Natural killer cell treated with Interleukin-12 subunit alpha and Interleukin-12 subunit beta and Interleukin-15 and Interleukin-18, amount 100 ng/mL, for 72 hours (primary cell): ENCODE results near the gene ADAMTS18. TPM values are rescaled to one million over a fixed set of nuclear protein-coding genes. Genes with fewer than 3 reads are reported as not detected.
A peak's percentile ranks its signal among the peaks of the same experiment; 100 is the strongest.

Source experiments
- ATAC-seq, 2 donors: fragments of 150-1000 bp; cut with Tn5 transposase in 1 of 2; sonication (Bioruptor Pico), chemical (Tn5 transposase) in 1 of 2; 2 replicates each; pipeline ENCODE4 v1.10.0; 2021
- DNase-seq: peaks from one replicate; pipeline ENCODE4 v3.0.0; 2022; ENCODE audit warnings: low spot score
- H3K27ac Mint-ChIP-seq, 2 donors: 1 replicate in 1 of 2; 2 replicates in 1 of 2; pipeline ENCODE4 v1.8.0; 2022; ENCODE audit warnings: mixed read lengths in 2 of 2, mild to moderate bottlenecking in 1 of 2, moderate library complexity in 1 of 2
- H3K27me3 Mint-ChIP-seq, 2 donors: 1 replicate in 1 of 2; 2 replicates in 1 of 2; pipeline ENCODE4 v1.8.0; 2022; ENCODE audit warnings: mixed read lengths in 2 of 2
- H3K36me3 Mint-ChIP-seq: one replicate; pipeline ENCODE4 v1.8.0; 2022; ENCODE audit warnings: mixed read lengths
- H3K4me1 Mint-ChIP-seq, 2 donors: 1 replicate in 1 of 2; 2 replicates in 1 of 2; pipeline ENCODE4 v1.8.0; 2022; ENCODE audit warnings: low read depth in 2 of 2, mixed read lengths in 2 of 2, mild to moderate bottlenecking in 1 of 2
- H3K4me3 Mint-ChIP-seq: one replicate; pipeline ENCODE4 v1.8.0; 2022; ENCODE audit warnings: mixed read lengths
- H3K9me3 Mint-ChIP-seq: 2 replicates; pipeline ENCODE4 v1.8.0; 2022; ENCODE audit warnings: mixed read lengths
- total RNA-seq, 2 donors: library from RNA; stranded (reverse); gene quantifications; one replicate each; pipeline ENCODE4 v1.2.3, GENCODE V29; 2022

The ADAMTS18 gene
- total RNA-seq, 2 donors from 2014 or later = not detected

DNA sequence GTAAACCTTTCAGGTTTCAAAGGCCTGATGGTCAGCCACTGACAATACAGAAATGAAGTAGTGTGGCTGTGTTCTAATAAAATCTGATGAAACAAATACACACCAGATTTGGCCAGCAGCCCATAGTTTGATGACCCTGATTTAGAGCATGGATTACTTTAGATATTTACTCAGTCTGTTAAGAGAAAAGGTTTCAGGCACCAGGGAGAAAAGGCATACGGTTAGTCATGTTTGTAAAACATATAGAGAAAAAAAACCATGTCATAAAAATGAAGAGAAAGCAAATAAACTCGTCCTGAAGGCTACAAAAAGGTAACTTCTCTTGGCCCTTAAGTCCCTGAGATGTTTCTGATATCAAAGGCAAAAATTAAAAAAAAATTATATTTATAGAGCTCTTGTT lies 112.1 kb downstream of the ADAMTS18 start:
- no peak for DNase-seq
- Mint-ChIP-seq H3K9me3 (no peaks in the 10 kb centered on the region), H3K27me3 (peaks cover 3 to 16% of the 10 kb centered on the region in 2 donors), H3K4me3 (no peak overlapping the region), H3K4me1 (no peaks in the 10 kb centered on the region), H3K27ac (no peak overlapping the region), H3K36me3 (no peaks in the 10 kb centered on the region)
- no peak for ATAC-seq

DNA sequence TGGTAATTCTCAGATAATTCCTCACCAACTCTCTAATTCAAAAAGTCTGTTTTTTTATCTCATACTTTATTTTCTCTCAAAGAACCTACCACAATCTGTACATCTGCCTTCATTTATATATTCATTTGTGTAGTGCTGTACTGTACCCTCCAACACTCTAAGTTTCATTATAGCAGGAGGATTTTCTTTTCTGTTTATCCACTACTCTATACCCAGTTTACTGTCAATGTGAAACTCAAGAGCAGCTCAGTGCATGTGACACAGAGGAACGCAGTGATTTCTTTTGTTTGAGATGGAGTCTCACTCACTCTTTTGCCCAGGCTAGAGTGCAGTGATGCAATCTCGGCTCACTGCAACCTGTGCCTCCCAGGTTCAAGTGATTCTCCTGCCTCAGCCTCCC lies 117.8 kb downstream of the ADAMTS18 start:
- Mint-ChIP-seq H3K36me3 (no peaks in the 10 kb centered on the region), H3K27ac (no peak overlapping the region), H3K27me3 (peaks cover 0 to 2% of the 10 kb centered on the region in 2 donors), H3K9me3 (no peaks in the 10 kb centered on the region), H3K4me3 (no peak overlapping the region), H3K4me1 (no peaks in the 10 kb centered on the region)
- DNase-seq (no peak), ATAC-seq (no peak)

DNA sequence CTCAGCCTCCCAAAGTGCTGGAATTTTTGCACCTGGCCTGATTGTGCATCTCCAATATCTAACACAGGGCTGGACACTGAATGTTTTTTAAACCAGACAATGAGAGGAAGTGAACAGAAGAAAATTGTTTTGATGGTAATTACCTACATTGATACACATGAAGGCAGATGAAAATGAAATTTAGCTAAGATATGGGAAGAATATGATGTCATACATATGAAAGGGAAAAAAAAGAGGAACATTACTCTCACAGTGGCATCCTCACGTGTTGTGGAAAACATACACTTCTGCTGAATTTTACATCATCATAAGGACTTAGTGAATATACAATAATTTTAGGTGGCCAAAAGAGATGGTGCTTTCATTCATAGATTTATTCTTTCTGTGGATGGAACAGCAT lies 124.0 kb downstream of the ADAMTS18 start:
- DNase-seq (no peak), ATAC-seq (no peak)
- Mint-ChIP-seq H3K9me3 (no peaks in the 10 kb centered on the region), H3K4me1 (peaks cover 6 to 7% of the 10 kb centered on the region in 2 donors), H3K27ac (no peak overlapping the region), H3K4me3 (no peak overlapping the region), H3K27me3 (peaks cover 0 to 4% of the 10 kb centered on the region in 2 donors), H3K36me3 (no peaks in the 10 kb centered on the region)

DNA sequence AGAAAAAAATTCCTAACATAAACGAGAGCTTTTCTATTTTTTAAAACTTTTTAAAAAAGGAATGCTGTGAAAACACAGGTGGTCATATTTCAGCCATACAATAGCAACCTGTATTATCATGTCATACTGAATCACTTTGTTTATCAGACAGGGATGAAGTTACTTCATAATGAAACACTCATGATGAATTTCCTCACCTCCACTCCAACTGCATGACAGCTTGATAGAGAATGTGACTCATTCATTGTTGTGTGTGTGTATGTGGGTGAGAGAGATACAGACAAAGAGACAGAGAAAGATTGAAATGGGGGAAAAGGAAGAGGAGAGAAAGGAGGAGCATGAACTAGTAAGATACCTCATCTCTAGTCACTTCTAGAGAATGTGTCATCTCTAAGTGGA lies 126.7 kb downstream of the ADAMTS18 start:
- no peak overlapping the region for H3K27ac Mint-ChIP-seq
- ATAC-seq (peak; percentile 84 to 89), DNase-seq (no peak)
- no peaks in the 10 kb centered on the region for H3K36me3 Mint-ChIP-seq
- H3K9me3 Mint-ChIP-seq = no peaks in the 10 kb centered on the region
- peaks cover 6 to 15% of the 10 kb centered on the region in 2 donors for H3K4me1 Mint-ChIP-seq
- no peak overlapping the region for H3K4me3 Mint-ChIP-seq
- peaks cover 0 to 6% of the 10 kb centered on the region in 2 donors for H3K27me3 Mint-ChIP-seq

DNA sequence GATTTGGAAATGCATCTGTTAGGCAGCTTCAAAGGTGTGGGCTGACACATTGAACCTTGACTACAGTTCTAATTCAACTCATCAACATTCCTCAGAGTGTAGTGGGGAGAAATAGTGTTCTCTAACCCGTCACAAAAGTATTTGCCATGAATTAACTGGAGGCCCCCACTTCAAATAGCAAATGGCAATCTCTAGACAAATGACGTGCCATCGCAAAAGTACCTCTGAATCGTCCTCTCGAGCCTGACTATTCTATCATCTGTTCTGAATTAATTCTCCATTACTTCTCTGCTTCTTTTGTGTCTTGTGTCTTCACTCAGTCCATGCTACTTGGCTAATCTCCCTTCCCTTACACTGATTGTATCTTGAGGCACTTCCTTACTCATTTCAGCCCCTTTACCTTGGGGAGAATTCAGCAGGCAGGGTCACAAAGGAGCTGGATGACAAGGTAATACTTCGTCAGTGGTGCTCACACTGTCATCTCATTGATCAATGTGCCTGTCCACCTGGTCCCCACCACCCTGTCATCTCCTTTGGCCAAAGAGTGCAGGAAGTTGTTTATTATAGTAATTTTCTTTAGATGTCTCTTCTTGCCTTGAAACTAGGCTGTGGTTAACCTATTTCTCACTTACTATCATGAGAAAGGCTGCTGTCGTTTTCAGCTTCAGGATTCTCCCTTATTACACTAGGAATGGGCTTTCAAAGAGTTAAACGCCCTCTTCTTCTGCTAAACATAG lies 127.2 kb downstream of the ADAMTS18 start:
- Mint-ChIP-seq H3K27ac (peak overlapping the region in 1 of 2 donors; percentile 24), H3K4me1 (peaks cover 12 to 20% of the 10 kb centered on the region in 2 donors), H3K27me3 (peaks cover 0 to 11% of the 10 kb centered on the region in 2 donors), H3K4me3 (no peak overlapping the region), H3K9me3 (no peaks in the 10 kb centered on the region), H3K36me3 (no peaks in the 10 kb centered on the region)
- peak in 1 of 2 donors; percentile 52 for ATAC-seq
- no peak for DNase-seq

DNA sequence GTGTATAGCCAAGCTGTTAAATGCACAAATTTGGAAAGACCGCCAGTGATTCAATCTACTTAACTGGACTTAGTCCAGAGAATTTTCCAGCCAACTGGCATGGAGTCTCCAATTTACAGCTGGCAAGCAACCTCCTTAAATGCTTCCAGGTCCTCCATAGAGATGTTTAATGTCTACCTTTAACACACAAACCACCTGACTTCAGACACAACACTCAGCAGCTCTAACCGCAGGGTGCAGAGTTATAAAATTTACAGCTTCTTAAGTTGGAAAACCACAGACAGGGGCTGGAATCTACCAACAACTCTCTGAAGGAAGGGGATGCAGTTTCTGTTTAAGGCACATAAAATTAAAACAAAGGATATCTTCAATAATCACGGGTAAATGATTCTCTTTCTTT lies 128.8 kb downstream of the ADAMTS18 start:
- Mint-ChIP-seq H3K27me3 (peaks cover 0 to 11% of the 10 kb centered on the region in 2 donors), H3K27ac (no peak overlapping the region), H3K4me1 (peaks cover 12 to 22% of the 10 kb centered on the region in 2 donors), H3K4me3 (no peak overlapping the region), H3K9me3 (no peaks in the 10 kb centered on the region), H3K36me3 (no peaks in the 10 kb centered on the region)
- DNase-seq (no peak), ATAC-seq (no peak)

DNA sequence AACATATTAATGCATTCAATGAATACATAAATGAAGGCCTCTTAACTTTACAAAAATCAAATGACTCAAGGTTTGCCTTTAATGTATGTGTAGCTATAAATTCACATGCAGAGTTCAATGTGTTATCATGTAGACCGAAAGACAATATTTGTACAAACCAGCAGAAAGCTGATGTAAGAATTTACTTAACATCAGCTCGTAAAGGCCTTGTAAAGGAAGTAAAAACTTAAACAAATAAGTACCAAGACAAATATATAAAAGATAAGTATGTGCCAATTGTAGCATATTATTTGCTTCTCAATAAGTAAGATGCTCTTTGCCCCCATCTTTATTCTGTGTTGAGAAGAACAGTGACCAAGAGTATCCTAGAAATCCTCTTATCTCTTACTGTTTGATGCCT lies 130.0 kb downstream of the ADAMTS18 start:
- H3K4me1 Mint-ChIP-seq = peaks cover 12 to 22% of the 10 kb centered on the region in 2 donors

DNA sequence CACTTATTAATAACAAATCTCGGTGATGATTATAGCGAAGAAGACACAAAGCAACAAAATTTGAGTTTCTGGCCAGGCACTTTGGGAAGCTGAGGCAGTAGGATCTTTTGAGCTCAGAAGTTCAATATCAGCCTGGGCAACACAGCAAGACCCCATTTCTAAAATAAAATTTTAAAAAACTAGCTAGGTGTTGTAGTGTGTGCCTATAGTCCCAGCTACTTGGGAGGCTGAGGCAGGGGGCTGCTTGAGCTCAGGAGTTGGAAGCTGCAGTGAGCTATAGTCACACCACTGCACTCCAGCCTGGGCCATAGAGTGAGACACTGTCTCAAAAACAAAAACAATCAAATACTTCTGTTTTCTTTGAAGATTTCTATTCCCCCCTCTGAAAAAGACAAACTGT lies 130.7 kb downstream of the ADAMTS18 start:
- H3K4me3 Mint-ChIP-seq = no peak overlapping the region
- peaks cover 0 to 11% of the 10 kb centered on the region in 2 donors for H3K27me3 Mint-ChIP-seq
- no peak for DNase-seq
- ATAC-seq = no peak
- peaks cover 12 to 26% of the 10 kb centered on the region in 2 donors for H3K4me1 Mint-ChIP-seq
- H3K27ac Mint-ChIP-seq = no peak overlapping the region
- no peaks in the 10 kb centered on the region for H3K36me3 Mint-ChIP-seq
- H3K9me3 Mint-ChIP-seq = no peaks in the 10 kb centered on the region

More for the DNA sequence above, 130.0 kb downstream of the ADAMTS18 start:
- Mint-ChIP-seq H3K27me3 (peaks cover 0 to 11% of the 10 kb centered on the region in 2 donors), H3K4me3 (no peak overlapping the region), H3K9me3 (no peaks in the 10 kb centered on the region), H3K36me3 (no peaks in the 10 kb centered on the region), H3K27ac (no peak overlapping the region)
- ATAC-seq = no peak
- DNase-seq = no peak

DNA sequence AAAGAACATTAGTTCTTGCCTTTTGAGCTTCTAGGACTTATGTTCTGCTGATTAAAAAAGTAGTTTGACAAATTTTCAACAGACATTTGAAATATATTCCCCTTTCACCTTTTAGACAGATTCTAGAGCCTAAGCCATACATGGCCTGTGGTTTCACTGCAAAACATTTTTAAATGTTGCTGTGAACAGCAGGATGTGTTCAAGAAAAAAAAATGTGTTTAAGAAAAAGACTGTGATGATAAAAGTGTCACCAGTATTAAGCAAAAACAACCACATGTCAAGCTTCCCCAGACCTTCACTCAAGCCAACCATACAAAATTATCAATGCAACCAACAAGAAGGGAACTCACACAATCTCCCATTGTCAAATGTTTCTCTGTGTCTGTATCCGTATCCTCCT lies 132.2 kb downstream of the ADAMTS18 start:
- ATAC-seq = no peak
- Mint-ChIP-seq H3K4me3 (no peak overlapping the region), H3K27ac (peak overlapping the region; percentile 15 to 66), H3K27me3 (peaks cover 0 to 7% of the 10 kb centered on the region in 2 donors), H3K36me3 (no peaks in the 10 kb centered on the region), H3K4me1 (peaks cover 6 to 26% of the 10 kb centered on the region in 2 donors), H3K9me3 (no peaks in the 10 kb centered on the region)
- no peak for DNase-seq

DNA sequence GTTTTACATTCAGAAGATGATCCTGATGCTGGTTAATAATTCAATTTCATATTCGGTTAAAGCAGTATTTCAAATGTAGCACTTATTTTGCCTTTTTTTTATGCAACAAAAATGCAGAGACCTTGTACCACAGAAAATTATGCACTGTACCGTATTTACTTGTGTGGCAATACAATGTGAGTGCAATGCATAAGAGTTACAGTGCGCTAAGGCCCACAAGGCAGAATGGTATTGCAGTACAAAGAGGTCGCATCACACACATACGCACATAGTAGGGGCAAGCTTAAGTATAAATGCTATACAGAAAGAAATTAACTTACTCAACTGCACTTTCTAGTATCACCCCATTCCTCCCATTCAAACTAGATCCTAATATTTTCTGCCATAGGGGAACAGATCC lies 132.6 kb downstream of the ADAMTS18 start:
- Mint-ChIP-seq H3K9me3 (no peaks in the 10 kb centered on the region), H3K4me3 (no peak overlapping the region), H3K27ac (no peak overlapping the region), H3K4me1 (peaks cover 6 to 23% of the 10 kb centered on the region in 2 donors), H3K27me3 (peaks cover 0 to 7% of the 10 kb centered on the region in 2 donors), H3K36me3 (no peaks in the 10 kb centered on the region)
- DNase-seq (no peak), ATAC-seq (no peak)

DNA sequence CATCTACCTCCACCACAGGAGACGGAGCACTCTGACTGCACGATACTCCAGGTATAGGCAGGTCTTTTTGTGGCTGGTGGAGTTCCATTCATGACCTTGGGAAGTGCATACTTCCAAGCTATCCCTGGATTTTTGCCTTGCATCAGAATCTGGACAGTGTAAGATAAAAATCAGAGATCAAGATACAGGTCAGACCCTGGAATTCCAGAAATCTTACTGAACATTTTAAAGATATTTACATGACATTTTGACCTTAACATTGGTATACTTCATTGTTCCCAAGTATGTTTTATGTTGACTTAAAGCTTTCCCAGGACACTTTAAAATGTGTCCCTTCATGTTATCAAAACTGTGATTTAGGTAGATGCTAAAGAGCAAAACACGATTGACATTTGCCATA lies 134.6 kb downstream of the ADAMTS18 start:
- ATAC-seq = no peak
- DNase-seq = no peak
- Mint-ChIP-seq H3K27me3 (peaks cover 0 to 7% of the 10 kb centered on the region in 2 donors), H3K36me3 (no peaks in the 10 kb centered on the region), H3K27ac (no peak overlapping the region), H3K4me3 (no peak overlapping the region), H3K9me3 (no peaks in the 10 kb centered on the region), H3K4me1 (peaks cover 6 to 19% of the 10 kb centered on the region in 2 donors)

DNA sequence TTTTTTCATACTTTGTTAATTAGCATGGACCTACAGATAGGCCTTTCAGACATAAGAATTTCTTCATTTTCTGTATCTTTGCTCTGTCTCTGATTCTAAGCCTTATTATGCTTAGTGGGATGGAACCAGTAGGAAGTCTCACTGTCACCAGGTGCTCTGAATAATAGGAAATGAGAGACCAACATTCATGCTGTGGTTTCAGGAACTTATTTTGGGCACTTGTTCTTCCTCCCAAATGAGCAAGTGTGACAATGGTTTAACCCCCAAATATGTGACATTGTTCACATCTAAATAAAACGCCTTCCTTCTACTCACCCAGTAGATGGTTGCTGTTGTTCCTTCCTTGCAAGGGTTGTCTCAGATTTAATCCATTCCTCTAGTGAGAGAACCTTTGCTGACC lies 135.4 kb downstream of the ADAMTS18 start:
- Mint-ChIP-seq H3K36me3 (no peaks in the 10 kb centered on the region), H3K4me3 (no peak overlapping the region), H3K27ac (no peak overlapping the region), H3K9me3 (no peaks in the 10 kb centered on the region), H3K4me1 (peaks cover 6 to 19% of the 10 kb centered on the region in 2 donors), H3K27me3 (peaks cover 0 to 7% of the 10 kb centered on the region in 2 donors)
- DNase-seq (no peak), ATAC-seq (no peak)

DNA sequence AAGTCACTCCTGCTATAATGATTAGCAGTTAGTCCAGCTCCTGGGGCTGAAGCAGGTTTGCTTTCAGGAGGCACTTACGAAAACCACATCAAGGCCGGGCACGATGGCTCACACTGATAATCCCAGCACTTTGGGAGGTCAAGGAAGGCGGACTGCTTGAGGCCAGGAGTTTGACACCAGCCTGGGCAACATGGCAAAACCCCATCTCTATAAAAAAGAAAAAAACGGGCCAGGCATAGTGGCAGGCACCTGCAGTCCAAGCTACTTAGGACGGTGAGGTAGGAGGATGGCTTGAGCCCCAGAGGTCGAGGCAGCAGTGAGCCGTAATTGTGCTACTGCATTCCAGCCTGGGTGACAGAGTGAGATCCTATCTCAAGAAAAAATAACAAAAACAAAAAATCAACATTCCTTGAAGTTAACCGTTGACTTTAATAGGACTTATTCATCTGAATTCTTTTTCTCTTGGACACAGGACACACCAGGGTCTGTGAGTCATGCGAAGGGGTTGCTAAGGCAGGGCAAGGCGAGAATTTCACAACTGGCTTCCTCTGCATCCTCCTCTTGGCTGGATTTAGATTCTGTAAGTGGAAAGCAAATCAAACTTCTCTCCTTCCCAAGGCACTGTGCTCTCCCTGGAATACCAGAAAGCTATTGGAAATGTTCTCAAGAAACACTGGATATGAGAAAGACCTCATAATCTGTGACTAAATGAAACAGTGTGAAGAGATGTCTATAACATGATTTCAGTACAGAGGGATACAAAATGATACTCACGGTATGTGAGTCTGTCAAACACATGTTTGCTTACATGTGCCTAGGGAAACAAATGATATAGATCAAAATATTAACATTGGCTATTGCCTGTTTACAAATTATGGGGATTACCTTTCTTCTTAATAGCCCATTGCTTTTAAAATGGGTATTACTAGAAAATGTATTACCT lies 136.1 kb downstream of the ADAMTS18 start:
- no peak overlapping the region for H3K4me3 Mint-ChIP-seq
- no peak for ATAC-seq
- no peak for DNase-seq
- no peaks in the 10 kb centered on the region for H3K9me3 Mint-ChIP-seq
- H3K4me1 Mint-ChIP-seq = peaks cover 6 to 19% of the 10 kb centered on the region in 2 donors
- H3K27me3 Mint-ChIP-seq = peaks cover 0 to 7% of the 10 kb centered on the region in 2 donors
- no peak overlapping the region for H3K27ac Mint-ChIP-seq
- H3K36me3 Mint-ChIP-seq = no peaks in the 10 kb centered on the region

DNA sequence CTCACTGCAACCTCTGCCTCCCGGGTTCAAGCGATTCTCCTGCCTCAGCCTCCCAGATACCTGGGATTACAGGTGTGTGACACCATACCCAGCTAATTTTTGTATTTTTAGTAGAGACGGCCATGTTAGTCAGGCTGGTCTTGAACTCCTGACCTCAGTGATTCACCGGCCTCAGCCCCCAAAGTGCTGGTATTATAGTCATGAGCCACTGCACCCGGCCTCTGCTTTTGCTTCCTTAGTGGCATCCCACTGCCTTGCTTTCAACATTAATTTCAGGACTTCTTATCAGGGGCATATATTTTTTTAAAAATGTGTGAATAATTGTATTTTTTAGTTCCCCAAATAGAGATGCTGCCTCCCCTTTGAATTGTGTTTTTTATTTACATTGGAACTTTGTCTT lies 136.8 kb downstream of the ADAMTS18 start:
- H3K27ac Mint-ChIP-seq = no peak overlapping the region
- H3K4me3 Mint-ChIP-seq = no peak overlapping the region
- ATAC-seq (no peak), DNase-seq (no peak)
- H3K9me3 Mint-ChIP-seq = no peaks in the 10 kb centered on the region
- H3K36me3 Mint-ChIP-seq = no peaks in the 10 kb centered on the region
- peaks cover 0 to 3% of the 10 kb centered on the region in 2 donors for H3K27me3 Mint-ChIP-seq
- H3K4me1 Mint-ChIP-seq = peaks cover 4 to 14% of the 10 kb centered on the region in 2 donors
